Ovary (tissue), 3 donors: Measurements from ENCODE around the gene SAFB2.

ENCODE experiments used
- POLR2A ChIP-seq: fragments of 450-650 bp; IDR thresholded peaks from one replicate; pipeline ENCODE4 v1.6.1; 2017; ENCODE audit warnings: antibody characterized with exemption, mild to moderate bottlenecking, moderate library complexity
- TF ChIP-seq, protein P1 (sequence below), 3 donors: fragments of 450-650 bp in 2 of 3; fragments of 200-600 bp in 1 of 3; IDR thresholded peaks; one replicate each; pipeline versions ENCODE4 v1.5.1 to v1.8.0; 2016 to 2022; ENCODE audit warnings: antibody characterized with exemption in 3 of 3, mild to moderate bottlenecking in 1 of 3
- donor health status: DM: no; HTN: no; CAD: no.

DNA sequence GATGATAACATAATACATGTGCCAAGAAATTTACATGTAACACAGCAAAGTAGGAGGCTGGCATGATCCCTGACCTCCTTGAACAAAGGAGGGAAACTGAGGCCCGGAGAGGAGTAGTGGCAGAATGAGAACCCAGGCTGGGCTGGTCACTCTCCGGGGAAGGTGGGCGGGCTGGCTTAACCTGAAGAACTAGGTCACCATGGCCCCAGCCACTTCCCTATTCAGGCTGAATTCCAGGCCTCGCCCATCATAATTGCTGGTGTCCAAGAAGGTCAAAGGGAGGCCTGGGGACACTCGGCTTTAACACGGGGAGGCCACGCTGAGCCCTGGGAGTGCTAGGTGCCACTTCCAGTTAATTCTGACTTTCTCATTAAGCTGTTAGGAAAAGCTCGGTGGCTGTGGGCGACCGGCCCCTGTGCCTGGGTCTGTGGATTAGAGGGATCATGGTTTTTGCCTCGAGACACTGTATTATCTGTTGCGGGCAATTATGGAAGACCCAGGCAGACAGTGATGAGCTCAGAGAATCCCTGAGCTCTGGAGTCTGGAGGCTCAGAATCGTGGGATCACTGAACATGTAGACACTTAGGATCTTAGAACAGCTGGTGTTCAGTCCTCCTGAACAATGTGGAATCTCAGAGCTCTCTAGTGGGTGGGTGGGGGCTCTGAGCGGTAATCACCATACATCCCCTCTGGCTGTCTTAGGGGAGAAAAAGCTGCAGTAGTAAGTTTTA lies 49.9 kb downstream of the SAFB2 start:
- TF ChIP-seq, protein P1, sequence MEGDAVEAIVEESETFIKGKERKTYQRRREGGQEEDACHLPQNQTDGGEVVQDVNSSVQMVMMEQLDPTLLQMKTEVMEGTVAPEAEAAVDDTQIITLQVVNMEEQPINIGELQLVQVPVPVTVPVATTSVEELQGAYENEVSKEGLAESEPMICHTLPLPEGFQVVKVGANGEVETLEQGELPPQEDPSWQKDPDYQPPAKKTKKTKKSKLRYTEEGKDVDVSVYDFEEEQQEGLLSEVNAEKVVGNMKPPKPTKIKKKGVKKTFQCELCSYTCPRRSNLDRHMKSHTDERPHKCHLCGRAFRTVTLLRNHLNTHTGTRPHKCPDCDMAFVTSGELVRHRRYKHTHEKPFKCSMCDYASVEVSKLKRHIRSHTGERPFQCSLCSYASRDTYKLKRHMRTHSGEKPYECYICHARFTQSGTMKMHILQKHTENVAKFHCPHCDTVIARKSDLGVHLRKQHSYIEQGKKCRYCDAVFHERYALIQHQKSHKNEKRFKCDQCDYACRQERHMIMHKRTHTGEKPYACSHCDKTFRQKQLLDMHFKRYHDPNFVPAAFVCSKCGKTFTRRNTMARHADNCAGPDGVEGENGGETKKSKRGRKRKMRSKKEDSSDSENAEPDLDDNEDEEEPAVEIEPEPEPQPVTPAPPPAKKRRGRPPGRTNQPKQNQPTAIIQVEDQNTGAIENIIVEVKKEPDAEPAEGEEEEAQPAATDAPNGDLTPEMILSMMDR (IDR thresholded peaks at IDR 0.05), result no peak
- no peak for TF ChIP-seq POLR2A
